ENCODE data around the gene ADPRS.

Gene ADPRS

DNA sequence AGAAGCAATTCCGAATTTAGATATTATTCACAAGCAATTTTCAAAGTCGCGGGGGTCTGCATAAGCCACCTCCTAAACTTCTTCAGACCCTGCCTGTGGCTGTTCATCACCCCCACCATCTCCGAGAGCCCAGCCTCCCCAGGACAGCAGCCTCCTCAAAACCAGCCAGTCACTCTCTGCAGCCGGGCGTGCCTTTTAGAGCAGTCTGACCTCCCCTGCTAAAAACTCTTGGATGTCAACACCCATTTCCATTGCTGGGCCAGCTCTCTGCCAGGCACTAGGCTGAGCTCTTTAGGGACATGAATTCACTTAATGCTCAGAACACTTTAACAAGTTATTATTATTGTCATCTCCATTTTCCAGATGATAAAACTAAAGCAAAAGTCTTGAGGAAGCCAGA, 11.7 kb downstream of the ADPRS start:
- WGBS, 2 donors (ENCODE audit: extremely low coverage in 2 of 2, insufficient read length in 2 of 2, insufficient replicate concordance in 1 of 2): no CpG with 5 or more reads among the region's 6 CpGs
- no peaks in the 10 kb centered on the region for H3K9me3 ChIP-seq (replicated peaks in 1 of 2; ENCODE audit: control insufficient read depth in 2 of 2, insufficient read depth in 1 of 2, low read depth in 1 of 2, low read length in 2 of 2)
- no peak overlapping the region for H2BK120ac ChIP-seq (ENCODE audit: low read depth, low read length)
- H3K27me3 ChIP-seq (ENCODE audit: control insufficient read depth in 3 of 3, insufficient read depth in 3 of 3, low read depth in 1 of 3, low read length in 3 of 3): peaks cover 0 to 3% (median 0%) of the 10 kb centered on the region in 3 experiments
- H4K8ac ChIP-seq (ENCODE audit: low read depth, low read length): no peak overlapping the region
- H2BK12ac ChIP-seq (ENCODE audit: low read length): no peak overlapping the region
- no peak overlapping the region for H2BK15ac ChIP-seq (ENCODE audit: low read length)
- no peak overlapping the region for H3K23ac ChIP-seq (ENCODE audit: low read depth, low read length, poor library complexity)
- H3K4ac ChIP-seq (ENCODE audit: low read length): no peak overlapping the region
- H3K4me3 ChIP-seq (ENCODE audit: low read length in 2 of 2): no peak overlapping the region
- no peak overlapping the region for H2AK5ac ChIP-seq (ENCODE audit: low read depth, low read length)
- no peak overlapping the region for H2BK5ac ChIP-seq (ENCODE audit: low read length)
- peak overlapping the region; percentile 11 for H2AFZ ChIP-seq (ENCODE audit: low read length)
- H3K4me2 ChIP-seq (ENCODE audit: insufficient read depth, low read length, poor library complexity, severe bottlenecking): no peak overlapping the region
- no peak overlapping the region for H3K27ac ChIP-seq (replicated peaks; ENCODE audit: low read length)
- peaks cover 2% of the 10 kb centered on the region for H3K79me1 ChIP-seq (ENCODE audit: low read depth, low read length)
- H4K91ac ChIP-seq (ENCODE audit: low read depth, low read length, poor library complexity): no peak overlapping the region
- no peak for DNase-seq (ENCODE audit: low spot score)
- no peak overlapping the region for H3K14ac ChIP-seq (ENCODE audit: low read length)
- no peak overlapping the region for H3K18ac ChIP-seq (ENCODE audit: low read length)
- peaks cover 0 to 8% of the 10 kb centered on the region in 2 donors for H3K4me1 ChIP-seq (ENCODE audit: control insufficient read depth in 2 of 2, insufficient read depth in 1 of 2, low read depth in 1 of 2, low read length in 2 of 2)
- H3K36me3 ChIP-seq (replicated peaks in 1 of 2; ENCODE audit: control insufficient read depth in 2 of 2, insufficient read depth in 2 of 2, low read length in 2 of 2): peaks cover 2 to 13% of the 10 kb centered on the region in 2 donors
- no peak overlapping the region for H3K9ac ChIP-seq (ENCODE audit: low read depth, low read length, poor library complexity)

DNA sequence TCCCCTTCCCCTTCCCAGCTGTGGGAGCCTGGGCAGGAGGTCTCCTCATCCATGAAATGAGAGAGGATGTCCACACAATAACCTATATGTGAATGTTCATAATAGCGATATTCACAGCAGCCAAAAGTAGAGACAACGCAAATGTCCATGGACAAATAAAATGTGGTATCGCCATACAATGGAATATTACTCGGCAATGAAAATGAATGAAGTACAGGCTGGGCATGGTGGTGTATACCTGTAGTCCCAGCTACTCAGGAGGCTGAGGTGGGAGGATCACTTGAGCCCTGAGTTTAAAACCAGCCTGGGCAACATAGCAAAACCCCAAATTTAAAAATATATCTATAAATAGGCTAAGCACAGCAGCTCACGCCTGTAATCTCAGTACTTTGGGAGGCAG, 12.9 kb downstream of the ADPRS start:
- WGBS, 2 donors (ENCODE audit: extremely low coverage in 2 of 2, insufficient read length in 2 of 2, insufficient replicate concordance in 1 of 2): no CpG with 5 or more reads among the region's 5 CpGs
- H3K27me3 ChIP-seq (ENCODE audit: control insufficient read depth in 3 of 3, insufficient read depth in 3 of 3, low read depth in 1 of 3, low read length in 3 of 3): peaks cover 0 to 6% (median 0%) of the 10 kb centered on the region in 3 experiments
- H4K91ac ChIP-seq (ENCODE audit: low read depth, low read length, poor library complexity): no peak overlapping the region
- H3K23ac ChIP-seq (ENCODE audit: low read depth, low read length, poor library complexity): no peak overlapping the region
- no peak overlapping the region for H3K4me2 ChIP-seq (ENCODE audit: insufficient read depth, low read length, poor library complexity, severe bottlenecking)
- H2BK12ac ChIP-seq (ENCODE audit: low read length): no peak overlapping the region
- H3K36me3 ChIP-seq (replicated peaks in 1 of 2; ENCODE audit: control insufficient read depth in 2 of 2, insufficient read depth in 2 of 2, low read length in 2 of 2): peaks cover 0 to under 1% of the 10 kb centered on the region in 2 donors
- H2BK120ac ChIP-seq (ENCODE audit: low read depth, low read length): no peak overlapping the region
- H3K4ac ChIP-seq (ENCODE audit: low read length): no peak overlapping the region
- H3K14ac ChIP-seq (ENCODE audit: low read length): no peak overlapping the region
- H3K27ac ChIP-seq (replicated peaks; ENCODE audit: low read length): no peak overlapping the region
- no peak overlapping the region for H3K9ac ChIP-seq (ENCODE audit: low read depth, low read length, poor library complexity)
- no peak overlapping the region for H2BK15ac ChIP-seq (ENCODE audit: low read length)
- no peaks in the 10 kb centered on the region for H3K9me3 ChIP-seq (replicated peaks in 1 of 2; ENCODE audit: control insufficient read depth in 2 of 2, insufficient read depth in 1 of 2, low read depth in 1 of 2, low read length in 2 of 2)
- no peak overlapping the region for H3K18ac ChIP-seq (ENCODE audit: low read length)
- no peak overlapping the region for H3K4me3 ChIP-seq (ENCODE audit: low read length in 2 of 2)
- H2AK5ac ChIP-seq (ENCODE audit: low read depth, low read length): no peak overlapping the region
- peaks cover 0 to 8% of the 10 kb centered on the region in 2 donors for H3K4me1 ChIP-seq (ENCODE audit: control insufficient read depth in 2 of 2, insufficient read depth in 1 of 2, low read depth in 1 of 2, low read length in 2 of 2)
- no peak overlapping the region for H2AFZ ChIP-seq (ENCODE audit: low read length)
- H2BK5ac ChIP-seq (ENCODE audit: low read length): no peak overlapping the region
- DNase-seq (ENCODE audit: low spot score): no peak
- peaks cover 2% of the 10 kb centered on the region for H3K79me1 ChIP-seq (ENCODE audit: low read depth, low read length)
- no peak overlapping the region for H4K8ac ChIP-seq (ENCODE audit: low read depth, low read length)

DNA sequence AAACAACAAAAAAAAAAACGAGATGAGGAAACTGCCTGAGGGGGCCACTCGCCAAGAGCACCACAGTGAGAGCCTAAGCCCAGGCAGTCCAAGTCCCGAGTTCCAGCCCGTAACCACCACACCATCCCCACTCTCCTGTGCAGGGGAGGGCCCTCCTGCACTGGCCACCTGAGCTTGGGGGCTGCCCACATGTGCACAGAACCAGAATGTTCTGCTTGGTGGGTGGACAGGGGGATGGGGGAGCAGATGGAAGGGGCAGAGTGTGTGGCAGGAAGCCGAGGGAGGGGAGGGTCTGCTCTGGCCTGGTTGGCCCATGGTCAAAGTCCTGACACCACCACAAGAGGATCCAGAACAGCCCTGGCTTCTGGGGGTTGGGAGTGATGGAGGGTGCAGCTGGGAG, 17.6 kb downstream of the ADPRS start:
- no peak overlapping the region for H2BK120ac ChIP-seq (ENCODE audit: low read depth, low read length)
- H3K4me2 ChIP-seq (ENCODE audit: insufficient read depth, low read length, poor library complexity, severe bottlenecking): no peak overlapping the region
- H3K4me1 ChIP-seq (ENCODE audit: control insufficient read depth in 2 of 2, insufficient read depth in 1 of 2, low read depth in 1 of 2, low read length in 2 of 2): no peaks in the 10 kb centered on the region
- H2BK5ac ChIP-seq (ENCODE audit: low read length): no peak overlapping the region
- no peak for DNase-seq (ENCODE audit: low spot score)
- H3K14ac ChIP-seq (ENCODE audit: low read length): peak overlapping the region; percentile 84
- H2BK12ac ChIP-seq (ENCODE audit: low read length): no peak overlapping the region
- WGBS, 2 donors (ENCODE audit: extremely low coverage in 2 of 2, insufficient read length in 2 of 2, insufficient replicate concordance in 1 of 2): no CpG with 5 or more reads among the region's 5 CpGs
- H3K23ac ChIP-seq (ENCODE audit: low read depth, low read length, poor library complexity): no peak overlapping the region
- no peak overlapping the region for H3K4me3 ChIP-seq (ENCODE audit: low read length in 2 of 2)
- H3K18ac ChIP-seq (ENCODE audit: low read length): no peak overlapping the region
- H2BK15ac ChIP-seq (ENCODE audit: low read length): no peak overlapping the region
- H4K91ac ChIP-seq (ENCODE audit: low read depth, low read length, poor library complexity): no peak overlapping the region
- H3K9ac ChIP-seq (ENCODE audit: low read depth, low read length, poor library complexity): no peak overlapping the region
- H3K36me3 ChIP-seq (replicated peaks in 1 of 2; ENCODE audit: control insufficient read depth in 2 of 2, insufficient read depth in 2 of 2, low read length in 2 of 2): no peaks in the 10 kb centered on the region
- H3K27me3 ChIP-seq (ENCODE audit: control insufficient read depth in 3 of 3, insufficient read depth in 3 of 3, low read depth in 1 of 3, low read length in 3 of 3): peaks cover 0 to 12% (median 0%) of the 10 kb centered on the region in 3 experiments
- no peak overlapping the region for H3K4ac ChIP-seq (ENCODE audit: low read length)
- H3K27ac ChIP-seq (replicated peaks; ENCODE audit: low read length): no peak overlapping the region
- no peak overlapping the region for H2AFZ ChIP-seq (ENCODE audit: low read length)
- H3K9me3 ChIP-seq (replicated peaks in 1 of 2; ENCODE audit: control insufficient read depth in 2 of 2, insufficient read depth in 1 of 2, low read depth in 1 of 2, low read length in 2 of 2): no peaks in the 10 kb centered on the region
- H2AK5ac ChIP-seq (ENCODE audit: low read depth, low read length): no peak overlapping the region
- no peak overlapping the region for H4K8ac ChIP-seq (ENCODE audit: low read depth, low read length)
- H3K79me1 ChIP-seq (ENCODE audit: low read depth, low read length): no peaks in the 10 kb centered on the region

DNA sequence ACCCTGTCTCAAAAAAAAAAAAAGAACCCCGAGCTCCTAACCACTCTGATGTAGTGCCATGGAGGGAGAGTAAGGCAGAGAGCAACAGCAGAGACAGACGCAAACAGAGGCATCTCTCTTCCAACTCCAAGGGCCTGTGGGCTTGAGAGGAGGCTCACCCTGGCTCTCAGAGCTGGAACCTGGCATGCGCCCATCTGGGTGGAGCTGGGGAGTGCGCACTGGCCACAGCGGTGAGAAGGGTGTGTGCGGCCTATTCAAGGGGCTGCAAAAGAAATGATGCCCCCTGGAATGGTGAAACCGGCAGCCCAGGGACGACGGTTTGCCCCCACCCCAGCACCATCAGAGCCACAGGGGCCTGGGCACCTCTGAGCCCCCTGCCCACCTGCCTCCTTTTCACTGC, 18.7 kb downstream of the ADPRS start:
- H3K4me2 ChIP-seq (ENCODE audit: insufficient read depth, low read length, poor library complexity, severe bottlenecking): no peak overlapping the region
- H3K27me3 ChIP-seq (ENCODE audit: control insufficient read depth in 3 of 3, insufficient read depth in 3 of 3, low read depth in 1 of 3, low read length in 3 of 3): peaks cover 0 to 15% (median 0%) of the 10 kb centered on the region in 3 experiments
- H2BK5ac ChIP-seq (ENCODE audit: low read length): no peak overlapping the region
- H3K23ac ChIP-seq (ENCODE audit: low read depth, low read length, poor library complexity): no peak overlapping the region
- no peaks in the 10 kb centered on the region for H3K79me1 ChIP-seq (ENCODE audit: low read depth, low read length)
- no peak overlapping the region for H3K4me3 ChIP-seq (ENCODE audit: low read length in 2 of 2)
- no peak overlapping the region for H3K27ac ChIP-seq (replicated peaks; ENCODE audit: low read length)
- no peak overlapping the region for H2BK120ac ChIP-seq (ENCODE audit: low read depth, low read length)
- no peak overlapping the region for H2AFZ ChIP-seq (ENCODE audit: low read length)
- H3K4ac ChIP-seq (ENCODE audit: low read length): no peak overlapping the region
- no peak overlapping the region for H3K14ac ChIP-seq (ENCODE audit: low read length)
- H4K91ac ChIP-seq (ENCODE audit: low read depth, low read length, poor library complexity): no peak overlapping the region
- H3K9ac ChIP-seq (ENCODE audit: low read depth, low read length, poor library complexity): no peak overlapping the region
- WGBS, 2 donors (ENCODE audit: extremely low coverage in 2 of 2, insufficient read length in 2 of 2, insufficient replicate concordance in 1 of 2): no CpG with 5 or more reads among the region's 9 CpGs
- no peak overlapping the region for H2BK15ac ChIP-seq (ENCODE audit: low read length)
- no peak overlapping the region for H4K8ac ChIP-seq (ENCODE audit: low read depth, low read length)
- no peak for DNase-seq (ENCODE audit: low spot score)
- H3K36me3 ChIP-seq (replicated peaks in 1 of 2; ENCODE audit: control insufficient read depth in 2 of 2, insufficient read depth in 2 of 2, low read length in 2 of 2): no peaks in the 10 kb centered on the region
- H2BK12ac ChIP-seq (ENCODE audit: low read length): no peak overlapping the region
- no peaks in the 10 kb centered on the region for H3K4me1 ChIP-seq (ENCODE audit: control insufficient read depth in 2 of 2, insufficient read depth in 1 of 2, low read depth in 1 of 2, low read length in 2 of 2)
- no peak overlapping the region for H2AK5ac ChIP-seq (ENCODE audit: low read depth, low read length)
- peak overlapping the region; percentile 16 for H3K18ac ChIP-seq (ENCODE audit: low read length)
- no peaks in the 10 kb centered on the region for H3K9me3 ChIP-seq (replicated peaks in 1 of 2; ENCODE audit: control insufficient read depth in 2 of 2, insufficient read depth in 1 of 2, low read depth in 1 of 2, low read length in 2 of 2)
